NT2/D1 (cell line): ENCODE measurements around the gene AGBL5.

ENCODE experiments used
- DNase-seq: peaks from one replicate; pipeline ENCODE4 v3.0.0-alpha.2; 2011; ENCODE audit warnings: low read depth, low spot score
- H3K27me3 ChIP-seq: 2 replicates; pipeline ENCODE4 v1.6.0; 2011; ENCODE audit warnings: mild to moderate bottlenecking; ENCODE audit not compliant: insufficient read length, insufficient read depth
- H3K36me3 ChIP-seq: 2 replicates; pipeline ENCODE4 v1.6.1; 2011; ENCODE audit warnings: mild to moderate bottlenecking, low read length, mixed read lengths; ENCODE audit not compliant: insufficient read depth, insufficient read length
- H3K4me1 ChIP-seq: 2 replicates; pipeline ENCODE4 v1.5.1; 2011; ENCODE audit not compliant: insufficient read depth, insufficient read length
- H3K4me3 ChIP-seq: 2 replicates; pipeline ENCODE4 v1.5.1; 2011; ENCODE audit warnings: low read depth; ENCODE audit not compliant: insufficient read length
- H3K9ac ChIP-seq: 2 replicates; pipeline ENCODE4 v1.6.0; 2011; ENCODE audit warnings: low read depth; ENCODE audit not compliant: insufficient read length
- H3K9me3 ChIP-seq: 2 replicates; pipeline ENCODE4 v1.5.1; 2011; ENCODE audit warnings: mild to moderate bottlenecking, low read length; ENCODE audit not compliant: insufficient read depth
- SUZ12 ChIP-seq: IDR thresholded peaks from 2 replicates; pipeline ENCODE4 v1.6.1; 2011; ENCODE audit not compliant: insufficient read length, insufficient read depth; ENCODE audit errors: extremely low read depth
- YY1 ChIP-seq: IDR thresholded peaks from 2 replicates; pipeline ENCODE4 v1.6.1; 2011; ENCODE audit not compliant: insufficient read length, insufficient read depth
- ZNF274 ChIP-seq: IDR thresholded peaks from 2 replicates; pipeline ENCODE4 v1.6.1; 2011; ENCODE audit warnings: mild to moderate bottlenecking, low read depth, low read length

The AGBL5 gene

GRCh38 chr2:27081984-27082772 lies 30.7 kb downstream of the AGBL5 start:
- H3K27me3 ChIP-seq: peaks cover 5% of the 10 kb centered on the region
- TF ChIP-seq SUZ12: no peak
- no peak for TF ChIP-seq YY1
- TF ChIP-seq ZNF274: no peak
- H3K9ac ChIP-seq: peak overlapping the region; percentile 32
- H3K36me3 ChIP-seq: no peaks in the 10 kb centered on the region
- DNase-seq: no peak
- no peak overlapping the region for H3K4me3 ChIP-seq
- H3K4me1 ChIP-seq: peaks cover 10% of the 10 kb centered on the region
- no peaks in the 10 kb centered on the region for H3K9me3 ChIP-seq

- no peak for DNase-seq
- Histone ChIP-seq H3K4me3 (no peak overlapping the region), H3K36me3 (no peaks in the 10 kb centered on the region), H3K9ac (peak overlapping the region; percentile 50), H3K4me1 (peaks cover 11% of the 10 kb centered on the region), H3K9me3 (no peaks in the 10 kb centered on the region), H3K27me3 (peaks cover 11% of the 10 kb centered on the region)
- TF ChIP-seq YY1 (no peak), SUZ12 (no peak), ZNF274 (no peak)
Measured at GRCh38 chr2:27082773-27083409, 31.4 kb downstream of the AGBL5 start.

GRCh38 chr2:27083410-27084296 lies 32.2 kb downstream of the AGBL5 start:
- no peaks in the 10 kb centered on the region for H3K36me3 ChIP-seq
- peaks cover 11% of the 10 kb centered on the region for H3K27me3 ChIP-seq
- TF ChIP-seq YY1 (no peak), ZNF274 (no peak), SUZ12 (no peak)
- no peak for DNase-seq
- H3K4me1 ChIP-seq: peaks cover 8% of the 10 kb centered on the region
- H3K4me3 ChIP-seq: no peak overlapping the region
- peak overlapping the region; percentile 50 for H3K9ac ChIP-seq
- no peaks in the 10 kb centered on the region for H3K9me3 ChIP-seq

- H3K27me3 ChIP-seq: peaks cover 11% of the 10 kb centered on the region
- peaks cover 8% of the 10 kb centered on the region for H3K4me1 ChIP-seq
- TF ChIP-seq ZNF274: no peak
- TF ChIP-seq SUZ12: no peak
- no peak for TF ChIP-seq YY1
- H3K4me3 ChIP-seq: no peak overlapping the region
- no peaks in the 10 kb centered on the region for H3K36me3 ChIP-seq
- DNase-seq: no peak
- no peak overlapping the region for H3K9ac ChIP-seq
- no peaks in the 10 kb centered on the region for H3K9me3 ChIP-seq
Measured at GRCh38 chr2:27084297-27085061, 33.0 kb downstream of the AGBL5 start.

- peak overlapping the region; percentile 61 for H3K4me3 ChIP-seq
- H3K36me3 ChIP-seq: no peaks in the 10 kb centered on the region
- DNase-seq: no peak
- no peak for TF ChIP-seq SUZ12
- peaks cover 8% of the 10 kb centered on the region for H3K4me1 ChIP-seq
- peak overlapping the region; percentile 90 for H3K9ac ChIP-seq
- H3K27me3 ChIP-seq: peaks cover 11% of the 10 kb centered on the region
- H3K9me3 ChIP-seq: no peaks in the 10 kb centered on the region
Measured at GRCh38 chr2:27085062-27085672, 33.7 kb downstream of the AGBL5 start.

GRCh38 chr2:27085673-27086089 lies 34.2 kb downstream of the AGBL5 start:
- DNase-seq: peak; percentile 43
- H3K4me1 ChIP-seq: peaks cover 8% of the 10 kb centered on the region
- TF ChIP-seq SUZ12: no peak
- TF ChIP-seq ZNF274: no peak
- TF ChIP-seq YY1: no peak
- peak overlapping the region; percentile 61 for H3K4me3 ChIP-seq
- peak overlapping the region; percentile 90 for H3K9ac ChIP-seq
- no peaks in the 10 kb centered on the region for H3K36me3 ChIP-seq
- no peaks in the 10 kb centered on the region for H3K9me3 ChIP-seq
- H3K27me3 ChIP-seq: peaks cover 11% of the 10 kb centered on the region
